Tibial artery (tissue), 4 donors: ENCODE results near the gene SQOR.

Experiments
- DNase-seq, 2 donors: peaks; one replicate each; pipeline ENCODE4 v3.0.0-alpha.2; 2019
- H3K27ac ChIP-seq, 2 donors: fragments of 200-600 bp; sonication (generic) in 1 of 2; 1 replicate in 1 of 2; 2 replicates in 1 of 2; pipeline ENCODE4 v1.5.1; 2018 to 2019; ENCODE audit warnings: mild to moderate bottlenecking in 1 of 2
- H3K27me3 ChIP-seq, 2 donors: fragments of 200-600 bp; sonication (generic) in 1 of 2; one replicate each; pipeline versions ENCODE4 v1.5.1 to v1.6.0; 2016 to 2019
- H3K36me3 ChIP-seq, 3 donors: fragments of 200-600 bp; sonication (generic) in 2 of 3; one replicate each; pipeline ENCODE4 v1.5.1; 2016 to 2019; ENCODE audit warnings: mild to moderate bottlenecking in 2 of 3
- H3K4me1 ChIP-seq, 4 donors: fragments of 200-600 bp; sonication (generic) in 2 of 4; 1 replicate in 3 of 4; 2 replicates in 1 of 4; pipeline ENCODE4 v1.5.1; 2016 to 2019
- H3K4me3 ChIP-seq, 2 donors: fragments of 200-600 bp; sonication (generic) in 1 of 2; 1 replicate in 1 of 2; 2 replicates in 1 of 2; pipeline ENCODE4 v1.5.1; 2018 to 2019; ENCODE audit warnings: mild to moderate bottlenecking in 2 of 2
- H3K9me3 ChIP-seq, 3 donors: fragments of 200-600 bp; sonication (generic) in 1 of 3; one replicate each; pipeline ENCODE4 v1.5.1; 2016 to 2019
- intact Hi-C: fragments of 100-400 bp; cut with DNase I; formaldehyde crosslinking; loops from one replicate; pipeline ENCODE4 v1.15.0; 2023; ENCODE audit warnings: low total_unique reads
- TF ChIP-seq, protein P1 (sequence below), 2 experiments: fragments of 200-600 bp in 1 of 2; fragments of 450-650 bp in 1 of 2; IDR thresholded peaks; one replicate each; pipeline ENCODE4 v1.5.1; 2017 to 2019; ENCODE audit warnings: antibody characterized with exemption in 2 of 2, mild to moderate bottlenecking in 1 of 2, moderate library complexity in 1 of 2

SQOR gene

GRCh38 chr15:45664451-45664850 lies 29.6 kb downstream of the SQOR start:
- peak overlapping the region in 1 of 2 donors; percentile 46 for H3K27ac ChIP-seq
- intact Hi-C loops, result no loop called here
- H3K4me1 ChIP-seq, result peaks cover 0 to 50% (median 21%) of the 10 kb centered on the region in 4 donors
- no peaks in the 10 kb centered on the region for H3K27me3 ChIP-seq
- H3K36me3 ChIP-seq, result peaks cover 21 to 27% (median 21%) of the 10 kb centered on the region in 3 donors
- no peak overlapping the region for H3K4me3 ChIP-seq
- no peaks in the 10 kb centered on the region for H3K9me3 ChIP-seq
- DNase-seq, result no peak
- TF ChIP-seq, protein P1, sequence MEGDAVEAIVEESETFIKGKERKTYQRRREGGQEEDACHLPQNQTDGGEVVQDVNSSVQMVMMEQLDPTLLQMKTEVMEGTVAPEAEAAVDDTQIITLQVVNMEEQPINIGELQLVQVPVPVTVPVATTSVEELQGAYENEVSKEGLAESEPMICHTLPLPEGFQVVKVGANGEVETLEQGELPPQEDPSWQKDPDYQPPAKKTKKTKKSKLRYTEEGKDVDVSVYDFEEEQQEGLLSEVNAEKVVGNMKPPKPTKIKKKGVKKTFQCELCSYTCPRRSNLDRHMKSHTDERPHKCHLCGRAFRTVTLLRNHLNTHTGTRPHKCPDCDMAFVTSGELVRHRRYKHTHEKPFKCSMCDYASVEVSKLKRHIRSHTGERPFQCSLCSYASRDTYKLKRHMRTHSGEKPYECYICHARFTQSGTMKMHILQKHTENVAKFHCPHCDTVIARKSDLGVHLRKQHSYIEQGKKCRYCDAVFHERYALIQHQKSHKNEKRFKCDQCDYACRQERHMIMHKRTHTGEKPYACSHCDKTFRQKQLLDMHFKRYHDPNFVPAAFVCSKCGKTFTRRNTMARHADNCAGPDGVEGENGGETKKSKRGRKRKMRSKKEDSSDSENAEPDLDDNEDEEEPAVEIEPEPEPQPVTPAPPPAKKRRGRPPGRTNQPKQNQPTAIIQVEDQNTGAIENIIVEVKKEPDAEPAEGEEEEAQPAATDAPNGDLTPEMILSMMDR (IDR thresholded peaks at IDR 0.05), result no peak

- Histone ChIP-seq H3K4me3 (no peak overlapping the region), H3K4me1 (peaks cover 0 to 42% (median 12%) of the 10 kb centered on the region in 4 donors), H3K27me3 (no peaks in the 10 kb centered on the region), H3K27ac (peak overlapping the region in 1 of 2 donors; percentile 46), H3K36me3 (peaks cover 26 to 35% (median 29%) of the 10 kb centered on the region in 3 donors), H3K9me3 (no peaks in the 10 kb centered on the region)
- DNase-seq, result no peak
- TF ChIP-seq, protein P1 (IDR thresholded peaks at IDR 0.05), result no peak
- intact Hi-C loops, result no loop called here
Measured at GRCh38 chr15:45665261-45665660, 30.4 kb downstream of the SQOR start.

DNA sequence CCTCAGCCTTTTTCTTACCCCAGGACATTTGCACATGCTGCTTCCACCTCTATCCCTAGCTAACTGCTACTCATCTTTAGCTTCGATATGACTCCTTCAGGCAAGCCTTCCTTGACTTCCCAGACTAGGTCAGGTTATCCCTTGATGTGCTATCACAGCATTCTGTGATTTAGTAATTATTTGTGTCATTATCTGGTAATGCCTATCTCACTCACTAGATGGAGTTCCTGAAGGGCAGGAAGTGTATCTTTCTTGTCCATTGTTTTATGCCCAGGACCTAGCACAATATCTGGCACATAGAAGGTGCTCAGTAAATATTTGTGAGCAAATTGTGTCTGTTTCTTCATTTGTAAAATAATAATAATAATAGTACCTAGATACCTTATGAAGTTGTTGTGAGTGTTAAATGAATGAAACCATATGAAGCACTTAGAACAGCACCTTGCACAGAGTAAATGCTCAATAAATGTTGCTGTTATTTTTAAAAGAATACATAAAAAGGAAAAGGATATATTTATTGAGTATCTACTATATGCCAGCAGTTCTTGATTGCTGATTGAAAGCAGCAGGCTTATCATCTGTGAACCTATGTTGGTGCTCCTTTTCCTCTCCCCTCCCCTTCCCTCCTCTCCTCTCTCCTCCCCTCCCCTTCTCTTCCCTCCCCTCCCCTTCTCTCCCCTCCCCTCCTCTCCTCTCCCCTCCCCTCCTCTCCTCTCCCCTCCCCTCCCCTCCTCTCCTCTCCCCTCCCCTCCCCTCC lies 31.5 kb downstream of the SQOR start:
- Histone ChIP-seq H3K36me3 (peaks cover 26 to 43% (median 39%) of the 10 kb centered on the region in 3 donors), H3K27me3 (no peaks in the 10 kb centered on the region), H3K4me1 (peaks cover 0 to 32% (median 5%) of the 10 kb centered on the region in 4 donors), H3K27ac (no peak overlapping the region), H3K4me3 (no peak overlapping the region), H3K9me3 (no peaks in the 10 kb centered on the region)
- intact Hi-C loops, result no loop called here
- TF ChIP-seq, protein P1 (IDR thresholded peaks at IDR 0.05), result no peak
- no peak for DNase-seq

- Histone ChIP-seq H3K4me3 (no peak overlapping the region), H3K9me3 (no peaks in the 10 kb centered on the region), H3K27me3 (no peaks in the 10 kb centered on the region), H3K4me1 (peaks cover 0 to 26% (median 5%) of the 10 kb centered on the region in 4 donors), H3K36me3 (peaks cover 22 to 49% (median 44%) of the 10 kb centered on the region in 3 donors), H3K27ac (no peak overlapping the region)
- intact Hi-C loops, result no loop called here
- no peak for DNase-seq
- TF ChIP-seq, protein P1 (IDR thresholded peaks at IDR 0.05), result no peak
Measured at GRCh38 chr15:45667002-45667401, 32.2 kb downstream of the SQOR start.

GRCh38 chr15:45668386-45668785 lies 33.6 kb downstream of the SQOR start:
- Histone ChIP-seq H3K27ac (no peak overlapping the region), H3K4me1 (peaks cover 0 to 20% (median 5%) of the 10 kb centered on the region in 4 donors), H3K9me3 (no peaks in the 10 kb centered on the region), H3K27me3 (no peaks in the 10 kb centered on the region), H3K36me3 (peaks cover 9 to 49% (median 46%) of the 10 kb centered on the region in 3 donors), H3K4me3 (no peak overlapping the region)
- intact Hi-C loops, result no loop called here
- DNase-seq, result no peak
- TF ChIP-seq, protein P1 (IDR thresholded peaks at IDR 0.05), result no peak
